Endothelial cell of umbilical vein (primary cell): ENCODE results near the gene COL5A1.

Source experiments
- CTCF ChIP-seq, 2 donors: IDR thresholded peaks; 1 replicate in 1 of 2; 2 replicates in 1 of 2; pipeline ENCODE4 v1.5.1; 2011; ENCODE audit warnings: low read length in 2 of 2, mild to moderate bottlenecking in 2 of 2, moderate library complexity in 2 of 2, control low read depth in 1 of 2, inconsistent platforms in 1 of 2, low read depth in 1 of 2; ENCODE audit not compliant: insufficient read depth in 1 of 2; ENCODE audit errors: extremely low read depth in 1 of 2
- EZH2 ChIP-seq: IDR thresholded peaks from 2 replicates; pipeline ENCODE4 v1.6.1; 2012; ENCODE audit warnings: borderline replicate concordance, low read depth, mild to moderate bottlenecking, moderate library complexity, low read length, inconsistent platforms; ENCODE audit not compliant: severe bottlenecking
- JUN ChIP-seq: IDR thresholded peaks from 2 replicates; pipeline ENCODE4 v1.6.1; 2011; ENCODE audit warnings: borderline replicate concordance, low read depth; ENCODE audit not compliant: insufficient read length, insufficient read depth
- POLR2A ChIP-seq: IDR thresholded peaks from 2 replicates; pipeline ENCODE4 v1.6.1; 2012; ENCODE audit warnings: low read depth, mild to moderate bottlenecking, control low read depth, low read length
- POLR2AphosphoS5 ChIP-seq: IDR thresholded peaks from 2 replicates; pipeline ENCODE4 v1.6.1; 2012; ENCODE audit warnings: low read depth, mild to moderate bottlenecking, control low read depth, low read length, moderate library complexity; ENCODE audit not compliant: insufficient read depth

DNA sequence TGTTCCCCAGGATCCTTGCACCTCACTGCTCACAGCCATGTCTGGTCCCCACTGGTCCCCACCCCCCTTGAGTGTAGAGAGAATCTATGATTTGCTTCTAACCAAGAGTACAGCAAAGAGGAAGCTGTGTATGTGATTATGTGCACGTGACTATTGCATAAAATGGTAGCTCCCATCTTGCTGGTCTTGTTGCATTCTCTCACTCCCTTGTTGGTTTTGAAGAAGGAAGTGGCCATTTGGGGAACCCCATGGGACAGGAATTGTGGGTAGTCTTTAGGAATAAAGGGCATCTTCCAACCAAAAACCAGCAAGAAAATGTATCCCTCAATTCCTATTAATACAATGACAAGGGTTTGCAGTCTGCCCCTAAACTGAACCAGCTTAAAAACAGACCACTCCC, 233.8 kb downstream of the COL5A1 start:
- no peak for TF ChIP-seq CTCF (IDR thresholded peaks at IDR 0.05; ENCODE audit: extremely low read depth in 1 of 2, insufficient read depth in 1 of 2, low read depth in 1 of 2, low read length in 2 of 2)
- TF ChIP-seq POLR2A, result no peak
- TF ChIP-seq POLR2AphosphoS5, result no peak
- no peak for TF ChIP-seq EZH2
- TF ChIP-seq JUN, result no peak
